ENCODE results near the gene SMPD2. TPM values are rescaled to one million over a fixed set of nuclear protein-coding genes. Genes with fewer than 3 reads are reported as not detected.

SMPD2 gene
- total and polyA plus RNA-seq, 2 donors (not counting 1 experiment from before 2014, with no cell fraction given): 35.7 to 43.9 TPM

- no peaks in the 10 kb centered on the region for H3K27me3 ChIP-seq (replicated peaks in 1 of 4; ENCODE audit: control extremely low read depth in 1 of 4, control insufficient read depth in 3 of 4, insufficient read depth in 4 of 4, low read length in 3 of 4)
- H3K9me3 ChIP-seq (ENCODE audit: control extremely low read depth in 1 of 3, control insufficient read depth in 2 of 3, insufficient read depth in 1 of 3, low read length in 2 of 3): no peaks in the 10 kb centered on the region
- H3K4me1 ChIP-seq (ENCODE audit: control insufficient read depth in 2 of 2, insufficient read depth in 2 of 2, low read length in 2 of 2): peaks cover 0 to 3% of the 10 kb centered on the region in 2 donors
- DNase-seq (no peak), ATAC-seq (ENCODE audit: low read depth) (no peak)
- no peak overlapping the region for H3K27ac Mint-ChIP-seq
- no peaks in the 10 kb centered on the region for H3K79me2 ChIP-seq (ENCODE audit: control insufficient read depth, insufficient read depth, low read length)
- H3K36me3 ChIP-seq (replicated peaks in 1 of 2; ENCODE audit: control extremely low read depth in 1 of 2, control insufficient read depth in 1 of 2, extremely low read depth in 1 of 2, insufficient read depth in 2 of 2, low read length in 1 of 2): no peaks in the 10 kb centered on the region
- peaks cover 4% of the 10 kb centered on the region for H3K4me1 Mint-ChIP-seq
- no peak overlapping the region for H3K4me3 Mint-ChIP-seq
- no peak overlapping the region for H2AFZ ChIP-seq (ENCODE audit: insufficient read depth, low read depth, low read length, poor library complexity, severe bottlenecking)
- no peaks in the 10 kb centered on the region for H4K20me1 ChIP-seq (ENCODE audit: control insufficient read depth, insufficient read depth, low read length, poor library complexity, severe bottlenecking)
- H3K4me3 ChIP-seq (ENCODE audit: control extremely low read depth in 1 of 5, extremely low read depth in 1 of 5, insufficient read depth in 1 of 5, low read depth in 2 of 5, low read length in 4 of 5): no peak overlapping the region
- H3K9ac ChIP-seq (ENCODE audit: low read length): no peak overlapping the region
- POLR2A ChIA-PET: no interaction called here
- no peaks in the 10 kb centered on the region for H3K9me3 Mint-ChIP-seq (ENCODE audit: insufficient read depth)
- TF ChIP-seq EZH2 (IDR thresholded peaks at IDR 0.05; ENCODE audit: borderline replicate concordance, insufficient read depth, low read depth, low read length, poor library complexity, severe bottlenecking) (no peak), CTCF (IDR thresholded peaks at IDR 0.05) (no peak)
- no peak overlapping the region for H3K27ac ChIP-seq (ENCODE audit: low read length in 2 of 2)
- CTCF ChIA-PET: no interaction called here
- no CpG with 5 or more reads among the region's 1 CpG for WGBS (ENCODE audit: insufficient coverage)
- H3K4me2 ChIP-seq (replicated peaks; ENCODE audit: low read depth, low read length, poor library complexity, severe bottlenecking): no peak overlapping the region
- intact Hi-C loops (cut with micrococcal nuclease): no loop called here
- no peaks in the 10 kb centered on the region for H3K27me3 Mint-ChIP-seq
Measured at GRCh38 chr6:109421184-109421583, 19.3 kb upstream of the SMPD2 start.

DNA sequence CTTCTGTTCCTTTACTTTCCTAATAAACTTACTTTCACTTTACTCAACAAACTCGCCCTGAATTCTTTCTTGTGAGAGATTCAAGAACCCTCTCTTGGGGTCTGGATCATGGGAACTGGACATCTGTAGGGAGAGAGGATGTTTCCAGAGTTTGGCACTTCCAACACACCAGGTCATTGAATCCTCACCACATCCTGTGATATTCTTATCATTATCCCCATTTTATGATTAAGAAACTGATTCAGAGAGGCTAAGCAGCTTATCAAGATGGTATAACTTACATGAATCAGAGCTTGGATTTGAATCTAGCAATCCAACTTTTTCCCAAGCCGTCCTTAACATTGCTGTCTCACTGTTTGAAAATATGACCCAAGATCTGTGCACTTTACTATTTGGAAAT, 15.6 kb upstream of the SMPD2 start:
- Histone ChIP-seq H3K27me3 (replicated peaks in 1 of 4; ENCODE audit: control extremely low read depth in 1 of 4, control insufficient read depth in 3 of 4, insufficient read depth in 4 of 4, low read length in 3 of 4) (no peaks in the 10 kb centered on the region), H3K36me3 (replicated peaks in 1 of 2; ENCODE audit: control extremely low read depth in 1 of 2, control insufficient read depth in 1 of 2, extremely low read depth in 1 of 2, insufficient read depth in 2 of 2, low read length in 1 of 2) (no peaks in the 10 kb centered on the region), H2AFZ (ENCODE audit: insufficient read depth, low read depth, low read length, poor library complexity, severe bottlenecking) (no peak overlapping the region), H4K20me1 (ENCODE audit: control insufficient read depth, insufficient read depth, low read length, poor library complexity, severe bottlenecking) (no peaks in the 10 kb centered on the region), H3K9ac (ENCODE audit: low read length) (no peak overlapping the region), H3K4me2 (replicated peaks; ENCODE audit: low read depth, low read length, poor library complexity, severe bottlenecking) (no peak overlapping the region), H3K9me3 (ENCODE audit: control extremely low read depth in 1 of 3, control insufficient read depth in 2 of 3, insufficient read depth in 1 of 3, low read length in 2 of 3) (no peaks in the 10 kb centered on the region), H3K79me2 (ENCODE audit: control insufficient read depth, insufficient read depth, low read length) (no peaks in the 10 kb centered on the region), H3K4me3 (ENCODE audit: control extremely low read depth in 1 of 5, extremely low read depth in 1 of 5, insufficient read depth in 1 of 5, low read depth in 2 of 5, low read length in 4 of 5) (no peak overlapping the region), H3K27ac (ENCODE audit: low read length in 2 of 2) (no peak overlapping the region), H3K4me1 (ENCODE audit: control insufficient read depth in 2 of 2, insufficient read depth in 2 of 2, low read length in 2 of 2) (peaks cover 0 to 3% of the 10 kb centered on the region in 2 donors)
- POLR2A ChIA-PET: no interaction called here
- H3K9me3 Mint-ChIP-seq (ENCODE audit: insufficient read depth): no peaks in the 10 kb centered on the region
- H3K27me3 Mint-ChIP-seq: no peaks in the 10 kb centered on the region
- no peak overlapping the region for H3K4me3 Mint-ChIP-seq
- CTCF ChIA-PET: no interaction called here
- no CpG with 5 or more reads among the region's 2 CpGs for WGBS (ENCODE audit: insufficient coverage)
- intact Hi-C loops (cut with micrococcal nuclease): no loop called here
- TF ChIP-seq CTCF (IDR thresholded peaks at IDR 0.05) (no peak), EZH2 (IDR thresholded peaks at IDR 0.05; ENCODE audit: borderline replicate concordance, insufficient read depth, low read depth, low read length, poor library complexity, severe bottlenecking) (no peak)
- no peak overlapping the region for H3K27ac Mint-ChIP-seq
- H3K4me1 Mint-ChIP-seq: peaks cover 4% of the 10 kb centered on the region
- DNase-seq (no peak), ATAC-seq (ENCODE audit: low read depth) (no peak)
